ENCODE measurements around the gene DDHD1.

GRCh38 chr14:53032838-53033390 lies 120.2 kb downstream of the DDHD1 start:
- TF ChIP-seq CTCF (IDR thresholded peaks at IDR 0.05) (no peak), POLR2A (IDR thresholded peaks at IDR 0.05) (no peak)

All from lower leg skin (tissue), 3 donors.